GM23338 (cell line): Measurements from ENCODE around the gene FKBP6. TPM values are rescaled to one million over a fixed set of nuclear protein-coding genes. Genes with fewer than 3 reads are reported as not detected.
"Not testable (repeated sequence)": the region's sequence is repeated elsewhere in the genome, so short reads cannot be mapped to it uniquely, and the experiment has no call there.

Experiments used
- ATAC-seq: fragments of 200-7000 bp; cut with Tn5 transposase; 3 replicates; pipeline ENCODE4 v1.9.1; 2020
- DNase-seq: peaks from one replicate; pipeline ENCODE4 v3.0.0-alpha.2; 2015; ENCODE audit warnings: low spot score
- H2AFZ ChIP-seq: fragments of 200-600 bp; sonication (generic); 2 replicates; pipeline ENCODE4 v1.8.0; 2016; ENCODE audit warnings: antibody characterized with exemption, mild to moderate bottlenecking, moderate library complexity
- H3F3A ChIP-seq: fragments of 200-600 bp; sonication (generic); replicated peaks from 2 replicates; pipeline ENCODE4 v1.8.0; 2017; ENCODE audit warnings: antibody characterized with exemption, mixed run types, low read depth
- H3K27ac ChIP-seq: fragments of 200-600 bp; sonication (generic); 2 replicates; pipeline ENCODE4 v1.6.1; 2016; ENCODE audit warnings: low read depth
- H3K27me3 ChIP-seq: fragments of 200-600 bp; sonication (generic); 2 replicates; pipeline ENCODE4 v1.8.0; 2016; ENCODE audit warnings: mild to moderate bottlenecking, mixed run types, moderate library complexity; ENCODE audit not compliant: insufficient read depth
- H3K36me3 ChIP-seq: fragments of 200-600 bp; sonication (generic); 2 replicates; pipeline ENCODE4 v1.8.0; 2016; ENCODE audit warnings: mild to moderate bottlenecking; ENCODE audit not compliant: insufficient read depth
- H3K4me1 ChIP-seq: fragments of 200-600 bp; sonication (generic); 2 replicates; pipeline ENCODE4 v1.8.0; 2016; ENCODE audit warnings: mild to moderate bottlenecking, moderate library complexity; ENCODE audit not compliant: insufficient read depth
- H3K4me2 ChIP-seq: fragments of 200-600 bp; sonication (generic); 2 replicates; pipeline ENCODE4 v1.7.1; 2017; ENCODE audit warnings: mixed run types
- H3K4me3 ChIP-seq: fragments of 200-600 bp; sonication (generic); 2 replicates; pipeline ENCODE4 v1.6.1; 2016; ENCODE audit warnings: mixed run types
- H3K79me2 ChIP-seq: fragments of 200-600 bp; sonication (generic); replicated peaks from 2 replicates; pipeline ENCODE4 v1.8.0; 2017; ENCODE audit warnings: mild to moderate bottlenecking; ENCODE audit not compliant: insufficient read depth
- H3K9me2 ChIP-seq: fragments of 200-600 bp; sonication (generic); 2 replicates; pipeline ENCODE4 v1.8.0; 2017; ENCODE audit not compliant: insufficient read depth
- H4K20me1 ChIP-seq: fragments of 200-600 bp; sonication (generic); replicated peaks from 2 replicates; pipeline ENCODE4 v1.8.0; 2017; ENCODE audit warnings: mild to moderate bottlenecking; ENCODE audit not compliant: insufficient read depth
- H3K27ac Mint-ChIP-seq: 2 replicates; pipeline ENCODE4 v1.8.0; 2020; ENCODE audit warnings: inconsistent platforms, mild to moderate bottlenecking, moderate library complexity, mixed read lengths
- H3K27me3 Mint-ChIP-seq: 3 replicates; pipeline ENCODE4 v1.8.0; 2022; ENCODE audit warnings: low read depth, mild to moderate bottlenecking, moderate library complexity, mixed read lengths, inconsistent platforms; ENCODE audit not compliant: insufficient read depth, poor library complexity
- H3K36me3 Mint-ChIP-seq: 3 replicates; pipeline ENCODE4 v1.8.0; 2021; ENCODE audit warnings: low read depth, mild to moderate bottlenecking, inconsistent platforms, moderate library complexity, mixed read lengths
- H3K4me1 Mint-ChIP-seq: 3 replicates; pipeline ENCODE4 v1.8.0; 2020; ENCODE audit warnings: mild to moderate bottlenecking, inconsistent platforms, mixed read lengths
- H3K4me3 Mint-ChIP-seq: 3 replicates; pipeline ENCODE4 v1.8.0; 2021; ENCODE audit warnings: moderate library complexity, mild to moderate bottlenecking, inconsistent platforms, mixed read lengths
- H3K9me3 Mint-ChIP-seq: 3 replicates; pipeline ENCODE4 v1.8.0; 2020; ENCODE audit warnings: moderate library complexity, mild to moderate bottlenecking, inconsistent platforms, mixed read lengths
- CTCF ChIP-seq, 2 experiments: fragments of 200-600 bp in 1 of 2; sonication (generic) in 1 of 2; conservative IDR thresholded peaks; 2 replicates each; pipeline versions ENCODE4 v1.5.1 to v1.6.1; 2016 to 2017; ENCODE audit warnings: antibody characterized with exemption in 2 of 2, low read depth in 2 of 2, mild to moderate bottlenecking in 2 of 2, moderate library complexity in 1 of 2
- polyA plus RNA-seq: library from polyadenylated mRNA; unstranded; fragments of >200 nt; fragmentation: Nextera tagmentation; extraction: Ambion mirVana; gene quantifications from 2 replicates; pipeline ENCODE4 v1.2.1, GENCODE V29; 2016
- total RNA-seq: library from RNA; depleted of rRNA; stranded (reverse); fragments of >200 nt; shearing (Covaris generic); gene quantifications from 2 replicates; pipeline ENCODE4 v1.2.3, GENCODE V29; 2014

The FKBP6 gene
- total and polyA plus RNA-seq, 2 experiments from 2014 or later, result 0.15 TPM; not detected in 1

- H2AFZ ChIP-seq, H3K9me2 ChIP-seq, H3K36me3 Mint-ChIP-seq, H3K79me2 ChIP-seq, H3K27ac ChIP-seq, H3F3A ChIP-seq, H3K4me1 Mint-ChIP-seq, H3K9me3 Mint-ChIP-seq, H4K20me1 ChIP-seq, H3K4me1 ChIP-seq, H3K4me2 ChIP-seq, DNase-seq, H3K27me3 ChIP-seq, H3K27ac Mint-ChIP-seq, H3K4me3 Mint-ChIP-seq, H3K4me3 ChIP-seq, H3K36me3 ChIP-seq, H3K27me3 Mint-ChIP-seq: not testable (repeated sequence)
- TF ChIP-seq CTCF (conservative IDR thresholded peaks at IDR 0.05; ENCODE audit: low read depth in 2 of 2), result peak in 1 of 2 experiments; percentile 42; a peak in 2 of 4 replicates
- peak; percentile 85 for ATAC-seq
These were observed 9.2 kb upstream of the FKBP6 start for GRCh38 chr7:73318656-73319204.

- not testable (repeated sequence) for H3K9me2 ChIP-seq, H3K79me2 ChIP-seq, H3K27ac ChIP-seq, H3K36me3 Mint-ChIP-seq, H3K4me3 Mint-ChIP-seq, DNase-seq, H2AFZ ChIP-seq, H3F3A ChIP-seq, H3K27me3 ChIP-seq, H3K4me3 ChIP-seq, H3K4me1 Mint-ChIP-seq, H3K9me3 Mint-ChIP-seq, H3K4me2 ChIP-seq, ATAC-seq, H3K36me3 ChIP-seq, H4K20me1 ChIP-seq, H3K27ac Mint-ChIP-seq, H3K4me1 ChIP-seq
- H3K27me3 Mint-ChIP-seq, result peaks cover 10% of the 10 kb centered on the region
These were observed 8.4 kb upstream of the FKBP6 start for GRCh38 chr7:73319541-73319940.

- H2AFZ ChIP-seq, DNase-seq, H3K4me3 ChIP-seq, H3K4me1 ChIP-seq, H3K79me2 ChIP-seq, H3F3A ChIP-seq, H3K27me3 ChIP-seq, H3K9me3 Mint-ChIP-seq, H4K20me1 ChIP-seq, H3K36me3 ChIP-seq, H3K4me1 Mint-ChIP-seq, H3K27ac ChIP-seq, H3K36me3 Mint-ChIP-seq, H3K4me2 ChIP-seq, H3K9me2 ChIP-seq, ATAC-seq, H3K27ac Mint-ChIP-seq, H3K4me3 Mint-ChIP-seq: not testable (repeated sequence)
- peaks cover 10% of the 10 kb centered on the region for H3K27me3 Mint-ChIP-seq
- TF ChIP-seq CTCF (conservative IDR thresholded peaks at IDR 0.05; ENCODE audit: low read depth in 2 of 2), result peak in 1 of 2 experiments; percentile 22; a peak in 2 of 4 replicates
These were observed 8.0 kb upstream of the FKBP6 start for GRCh38 chr7:73320009-73320408.

GRCh38 chr7:73323434-73324080, 4.4 kb upstream of the FKBP6 start:
- not testable (repeated sequence) for H3F3A ChIP-seq, H3K79me2 ChIP-seq, H3K36me3 Mint-ChIP-seq, H3K9me2 ChIP-seq, H3K4me1 Mint-ChIP-seq, H3K27ac Mint-ChIP-seq, DNase-seq, H3K4me2 ChIP-seq, H3K36me3 ChIP-seq, H3K4me3 Mint-ChIP-seq, H3K9me3 Mint-ChIP-seq, H4K20me1 ChIP-seq, H3K4me3 ChIP-seq, H3K4me1 ChIP-seq, H3K27me3 ChIP-seq, H3K27ac ChIP-seq, ATAC-seq
- peak overlapping the region; percentile 80; the same call in 1 of the 2 replicates for H2AFZ ChIP-seq
- peaks cover 13% of the 10 kb centered on the region for H3K27me3 Mint-ChIP-seq
